G401 (cell line): ENCODE data around the gene PCSK7. TPM values are rescaled to one million over a fixed set of nuclear protein-coding genes. Genes with fewer than 3 reads are reported as not detected.
"Not testable (repeated sequence)": the region's sequence is repeated elsewhere in the genome, so short reads cannot be mapped to it uniquely, and the experiment has no call there.

Experiments used
- DNase-seq: peaks from one replicate; pipeline ENCODE4 v3.0.0-alpha.2; 2015; ENCODE audit warnings: low spot score
- in situ Hi-C: cut with HindIII; loops from 2 replicates; pipeline ENCODE4 v1.10.0; 2016; ENCODE audit warnings: low sequenced_read_pairs, mixed read lengths
- total RNA-seq: library from RNA; depleted of rRNA; stranded (reverse); fragments of >200 nt; shearing (Covaris generic); gene quantifications from 2 replicates; pipeline ENCODE4 v1.2.3, GENCODE V29; 2014

Gene PCSK7
- total RNA-seq, 1 experiment from 2014 or later: 52.6 TPM

- in situ Hi-C loops: no loop called here
- DNase-seq: no peak
Observed at GRCh38 chr11:117219001-117219400, 12.9 kb downstream of the PCSK7 start.

GRCh38 chr11:117218133-117218915 lies 13.5 kb downstream of the PCSK7 start:
- DNase-seq: no peak
- in situ Hi-C loops: no loop called here

- in situ Hi-C loops: no loop called here
- DNase-seq: no peak
Observed at GRCh38 chr11:117217141-117218084, 14.5 kb downstream of the PCSK7 start.

GRCh38 chr11:117214404-117215110 lies 17.3 kb downstream of the PCSK7 start:
- in situ Hi-C loops: no loop called here
- no peak for DNase-seq

GRCh38 chr11:117212697-117213355 lies 19.0 kb downstream of the PCSK7 start:
- DNase-seq: no peak
- in situ Hi-C loops: no loop called here

- in situ Hi-C loops: no loop called here
- DNase-seq: no peak
Observed at GRCh38 chr11:117210620-117211019, 21.3 kb downstream of the PCSK7 start.

GRCh38 chr11:117209351-117210125 lies 22.3 kb downstream of the PCSK7 start:
- in situ Hi-C loops, DNase-seq: not testable (repeated sequence)

- in situ Hi-C loops: not testable (repeated sequence)
Observed at GRCh38 chr11:117208710-117209109, 23.2 kb downstream of the PCSK7 start.

GRCh38 chr11:117207481-117207880 lies 24.4 kb downstream of the PCSK7 start:
- in situ Hi-C loops, DNase-seq: not testable (repeated sequence)

More at GRCh38 chr11:117208710-117209109, 23.2 kb downstream of the PCSK7 start:
- not testable (repeated sequence) for DNase-seq

- in situ Hi-C loops, DNase-seq: not testable (repeated sequence)
Observed at GRCh38 chr11:117206859-117207258, 25.0 kb downstream of the PCSK7 start.

- in situ Hi-C loops, DNase-seq: not testable (repeated sequence)
Observed at GRCh38 chr11:117206111-117206510, 25.8 kb downstream of the PCSK7 start.

- no peak for DNase-seq
- in situ Hi-C loops: no loop called here
Observed at GRCh38 chr11:117205211-117205818, 26.6 kb downstream of the PCSK7 start.

GRCh38 chr11:117204283-117205080 lies 27.4 kb downstream of the PCSK7 start:
- DNase-seq: no peak
- in situ Hi-C loops: no loop called here

- in situ Hi-C loops: no loop called here
- no peak for DNase-seq
Observed at GRCh38 chr11:117203069-117203407, 28.8 kb downstream of the PCSK7 start.

- no peak for DNase-seq
- in situ Hi-C loops: no loop called here
Observed at GRCh38 chr11:117202386-117203068, 29.3 kb downstream of the PCSK7 start.

GRCh38 chr11:117201658-117202305 lies 30.1 kb downstream of the PCSK7 start:
- in situ Hi-C loops: no loop called here
- no peak for DNase-seq
